CD4-positive, alpha-beta T cell treated with Interleukin-10 for 1 hour (primary cell): ENCODE results near the gene TOX2.

Source experiments
- DNase-seq: peaks from one replicate; pipeline ENCODE4 v3.0.0-alpha.2; 2020

The TOX2 gene

GRCh38 chr20:43940518-43941225 is 26.0 kb downstream of the TOX2 start:
- no peak for DNase-seq

GRCh38 chr20:43941476-43942200 is 27.0 kb downstream of the TOX2 start:
- DNase-seq, result no peak

DNA sequence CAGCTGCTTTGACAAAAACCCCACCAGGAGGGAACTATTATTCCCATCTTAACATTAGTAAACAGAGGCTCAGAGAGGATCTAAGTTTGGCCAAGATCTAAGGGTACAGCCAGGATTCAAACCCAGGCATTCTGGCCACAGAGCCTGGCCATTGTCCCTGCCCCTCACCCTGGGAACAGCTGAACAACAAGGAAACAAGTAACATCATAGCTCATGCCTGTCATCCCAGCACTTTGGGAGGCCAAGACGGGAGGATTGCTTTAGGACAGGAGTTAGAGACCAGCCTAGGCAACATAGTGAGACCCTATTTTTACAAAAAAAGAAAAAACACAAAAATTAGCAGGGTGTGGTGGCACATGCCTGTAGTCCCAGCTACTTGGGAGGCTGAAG is 27.5 kb downstream of the TOX2 start:
- no peak for DNase-seq

GRCh38 chr20:43942667-43943285 is 28.1 kb downstream of the TOX2 start:
- DNase-seq, result peak; percentile 34

DNA sequence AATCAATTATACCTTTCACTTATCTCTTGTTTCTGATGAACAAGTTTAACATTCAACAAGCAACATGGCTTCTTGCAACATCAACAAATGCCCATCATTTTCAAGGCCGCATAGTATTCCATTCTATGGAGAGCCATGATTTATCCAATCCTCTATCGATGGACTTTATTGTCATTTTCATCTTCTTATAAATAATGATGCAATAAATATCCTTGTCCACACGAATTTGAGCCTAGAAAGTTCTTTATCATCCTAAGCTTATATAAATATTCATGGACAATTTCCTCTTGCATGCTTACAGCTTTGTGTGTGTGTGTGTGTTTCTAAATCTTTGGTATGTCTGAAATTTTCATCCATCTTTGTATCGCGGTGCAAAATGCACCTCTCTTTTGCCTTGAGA is 29.1 kb downstream of the TOX2 start:
- no peak for DNase-seq

GRCh38 chr20:43944653-43945235 is 30.1 kb downstream of the TOX2 start:
- no peak for DNase-seq

GRCh38 chr20:43945391-43946205 is 30.9 kb downstream of the TOX2 start:
- DNase-seq, result no peak

GRCh38 chr20:43946206-43946491 is 31.5 kb downstream of the TOX2 start:
- DNase-seq, result no peak

DNA sequence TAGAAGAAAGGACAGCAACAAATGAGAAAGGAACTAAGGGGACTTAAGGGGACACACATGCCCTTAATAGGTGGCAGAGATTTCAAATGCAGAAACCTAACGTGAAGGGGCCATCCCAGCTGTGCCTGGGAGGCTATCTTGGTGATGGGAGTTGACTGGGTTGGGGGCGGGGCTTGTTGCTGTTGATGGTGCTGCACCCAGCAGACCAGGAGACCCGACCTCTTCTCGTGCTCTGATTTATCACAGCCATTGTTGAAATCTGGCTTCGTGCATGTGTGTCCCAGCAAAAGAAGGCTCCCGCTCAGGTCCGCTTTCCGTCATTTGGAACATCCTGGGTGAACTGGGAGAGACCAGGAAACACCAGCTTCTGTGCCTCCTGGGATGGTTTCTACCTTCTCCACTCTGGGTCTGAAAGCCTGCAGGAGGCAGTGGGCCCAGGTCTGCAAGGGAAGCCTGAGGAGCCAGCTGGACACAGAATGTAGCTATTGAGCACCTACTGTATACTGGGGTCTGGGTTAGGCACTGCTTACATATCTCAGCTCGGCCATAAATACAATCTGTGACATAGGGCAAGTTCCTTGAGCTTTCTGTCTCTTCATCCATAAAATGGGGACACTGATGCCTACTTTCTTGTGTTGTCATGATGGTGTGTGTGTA is 32.1 kb downstream of the TOX2 start:
- DNase-seq, result no peak

DNA sequence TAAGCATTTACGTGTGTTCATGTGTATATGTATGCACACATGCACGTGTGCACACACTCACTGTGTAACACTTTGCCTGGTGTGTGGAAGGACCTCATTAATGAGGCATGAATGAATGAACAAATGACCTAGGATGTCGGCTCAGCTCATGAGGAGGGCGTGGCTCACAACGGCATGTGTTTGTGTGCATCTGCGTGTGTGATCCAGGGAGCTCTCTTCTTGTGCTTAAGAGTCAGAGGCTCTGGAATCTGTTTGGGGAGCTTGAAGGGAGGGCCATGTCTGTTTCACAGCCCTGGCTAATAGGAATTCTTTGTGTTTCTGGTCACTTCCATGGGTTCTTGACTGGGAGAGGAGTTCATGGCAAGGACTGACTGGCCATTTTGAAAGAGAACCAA is 32.7 kb downstream of the TOX2 start:
- no peak for DNase-seq

GRCh38 chr20:43948455-43948854 is 33.8 kb downstream of the TOX2 start:
- DNase-seq, result no peak

- DNase-seq, result no peak
Measured at GRCh38 chr20:43949248-43949647, 34.6 kb downstream of the TOX2 start.

DNA sequence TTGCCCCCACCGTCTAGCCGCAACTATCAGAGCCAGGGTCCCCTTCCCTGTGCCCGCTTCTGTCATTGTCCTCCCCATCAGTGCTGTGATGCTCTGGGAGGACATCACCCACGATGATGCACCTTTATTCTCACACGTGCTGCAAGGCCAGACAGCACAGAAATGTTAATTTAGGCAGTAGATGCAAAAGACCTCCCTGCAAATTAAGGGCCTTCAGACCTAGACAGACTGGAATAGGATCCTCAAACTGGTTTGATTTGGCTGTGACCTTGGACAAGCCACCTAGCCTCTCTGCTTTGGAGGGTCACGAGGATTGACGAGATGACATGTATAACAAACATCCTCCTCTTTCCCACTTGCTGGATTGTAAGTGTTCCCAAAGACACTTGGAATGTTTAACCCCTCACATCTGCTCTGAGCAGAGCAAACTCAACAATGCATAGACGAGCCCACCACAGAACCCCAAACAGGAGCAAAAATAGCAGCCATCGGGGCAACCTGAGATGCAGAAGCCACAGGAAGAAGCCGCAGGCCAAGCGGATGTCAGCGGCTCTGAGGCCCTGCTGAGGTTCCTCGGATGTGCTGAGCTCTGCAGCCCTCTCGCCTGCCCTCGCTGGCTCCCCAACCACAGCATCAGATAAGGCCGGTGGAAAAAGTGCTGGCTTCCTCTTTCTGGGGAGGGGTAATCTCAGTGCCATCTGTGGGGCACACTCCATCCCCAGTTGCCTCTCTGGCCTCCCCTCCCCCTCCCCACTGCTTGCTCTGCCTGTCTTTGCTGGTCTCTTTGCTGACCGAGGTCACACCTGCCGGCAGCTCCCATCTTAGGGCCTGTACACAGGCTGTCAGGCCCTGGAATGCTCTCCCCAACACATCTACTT is 35.3 kb downstream of the TOX2 start:
- peak; percentile 72 for DNase-seq

DNA sequence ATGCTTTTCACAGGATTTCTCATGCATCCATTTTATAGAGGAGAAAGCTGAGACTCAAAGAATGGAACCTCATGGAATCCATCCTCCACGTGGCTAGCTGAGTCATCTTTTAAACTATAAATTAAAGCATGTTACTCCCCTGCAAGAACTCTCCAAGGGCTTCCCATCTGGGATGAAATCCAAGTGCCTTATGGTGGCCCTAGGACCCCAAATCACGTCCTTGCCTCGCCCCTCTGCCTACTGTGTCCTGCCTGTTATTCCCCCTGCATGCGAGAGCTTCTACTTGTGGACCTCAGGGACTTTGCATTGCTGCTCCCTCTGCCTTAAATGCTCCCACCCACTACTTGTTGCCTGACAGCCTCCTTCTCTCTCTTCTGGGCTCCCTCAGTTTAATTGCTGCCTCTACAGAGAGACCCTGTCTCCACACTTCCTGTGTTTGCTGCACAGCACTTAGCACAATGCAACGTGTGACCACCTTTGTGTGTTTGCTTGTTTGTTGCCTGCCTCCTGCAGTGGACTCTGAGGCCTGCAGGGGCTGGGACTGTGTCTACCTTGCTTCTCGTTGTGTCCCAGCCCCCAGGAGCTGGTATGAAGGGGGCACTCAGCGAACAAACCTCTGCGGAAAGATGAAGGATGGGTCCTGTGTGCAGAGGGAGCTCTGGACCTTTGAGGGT is 39.4 kb downstream of the TOX2 start:
- DNase-seq, result no peak

- DNase-seq, result no peak
Measured at GRCh38 chr20:43954704-43955061, 40.0 kb downstream of the TOX2 start.

GRCh38 chr20:43955062-43955749 is 40.6 kb downstream of the TOX2 start:
- peak; percentile 36 for DNase-seq

- no peak for DNase-seq
Measured at GRCh38 chr20:43955750-43956191, 41.1 kb downstream of the TOX2 start.

GRCh38 chr20:43957392-43957791 is 42.7 kb downstream of the TOX2 start:
- DNase-seq, result no peak

DNA sequence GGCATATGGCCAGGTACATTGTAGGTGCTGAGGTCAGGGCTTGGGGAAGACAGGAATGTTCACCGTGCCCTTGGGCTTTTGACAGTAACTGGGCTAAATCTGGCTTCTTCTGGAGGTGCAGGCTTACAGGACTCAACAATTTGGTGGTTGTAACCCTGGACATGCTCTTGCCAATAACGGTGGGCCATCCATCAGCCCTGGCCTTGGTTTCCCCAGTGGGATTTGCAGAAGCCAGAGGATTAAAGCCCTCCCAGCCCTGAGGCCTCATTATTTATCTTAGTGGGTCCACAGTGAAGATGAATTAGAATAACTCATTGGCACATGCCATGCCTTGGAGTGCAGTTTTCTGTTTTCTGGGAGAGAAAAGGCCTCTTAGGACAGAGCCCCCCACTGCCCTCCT is 44.0 kb downstream of the TOX2 start:
- no peak for DNase-seq
